GM19043 (cell line): Measurements from ENCODE around the gene KIF26B.
"Not testable (repeated sequence)": the region's sequence is repeated elsewhere in the genome, so short reads cannot be mapped to it uniquely, and the experiment has no call there.

Experiments
- ATAC-seq: cut with Tn5 transposase; IDR thresholded peaks from one replicate; pipeline ENCODE4 v1.9.1; 2021; ENCODE audit warnings: low read depth; ENCODE audit not compliant: unreplicated experiment

KIF26B gene

GRCh38 chr1:245311887-245312536, 157.2 kb downstream of the KIF26B start:
- no peak for ATAC-seq

- ATAC-seq: no peak
Measured at GRCh38 chr1:245313576-245313975, 158.8 kb downstream of the KIF26B start.

GRCh38 chr1:245316784-245317183, 162.0 kb downstream of the KIF26B start:
- no peak for ATAC-seq

GRCh38 chr1:245317217-245317616, 162.4 kb downstream of the KIF26B start:
- ATAC-seq: no peak

- no peak for ATAC-seq
Measured at GRCh38 chr1:245319094-245319493, 164.3 kb downstream of the KIF26B start.

- no peak for ATAC-seq
Measured at GRCh38 chr1:245322673-245323072, 167.9 kb downstream of the KIF26B start.

- not testable (repeated sequence) for ATAC-seq
Measured at GRCh38 chr1:245323765-245324164, 169.0 kb downstream of the KIF26B start.

- no peak for ATAC-seq
Measured at GRCh38 chr1:245325922-245326795, 171.4 kb downstream of the KIF26B start.

- no peak for ATAC-seq
Measured at GRCh38 chr1:245327360-245327759, 172.6 kb downstream of the KIF26B start.

- no peak for ATAC-seq
Measured at GRCh38 chr1:245327842-245328241, 173.1 kb downstream of the KIF26B start.

GRCh38 chr1:245330951-245331350, 176.2 kb downstream of the KIF26B start:
- no peak for ATAC-seq

- ATAC-seq: no peak
Measured at GRCh38 chr1:245332085-245332484, 177.3 kb downstream of the KIF26B start.

- no peak for ATAC-seq
Measured at GRCh38 chr1:245332513-245332912, 177.7 kb downstream of the KIF26B start.

- ATAC-seq: no peak
Measured at GRCh38 chr1:245334235-245334634, 179.4 kb downstream of the KIF26B start.

- no peak for ATAC-seq
Measured at GRCh38 chr1:245334827-245335490, 180.2 kb downstream of the KIF26B start.

- not testable (repeated sequence) for ATAC-seq
Measured at GRCh38 chr1:245335684-245336083, 180.9 kb downstream of the KIF26B start.

- ATAC-seq: no peak
Measured at GRCh38 chr1:245336149-245336983, 181.6 kb downstream of the KIF26B start.

GRCh38 chr1:245336984-245337355, 182.2 kb downstream of the KIF26B start:
- ATAC-seq: not testable (repeated sequence)

- ATAC-seq: no peak
Measured at GRCh38 chr1:245337829-245338484, 183.2 kb downstream of the KIF26B start.

GRCh38 chr1:245338485-245338877, 183.7 kb downstream of the KIF26B start:
- ATAC-seq: no peak
